A549 (cell line): ENCODE measurements around the gene TRAF1. TPM values are rescaled to one million over a fixed set of nuclear protein-coding genes. Genes with fewer than 3 reads are reported as not detected.

Experiments
- ATAC-seq, 2 experiments: fragments of 200-7000 bp in 1 of 2; fragments of >200 bp in 1 of 2; cut with Nextera tagmentation in 1 of 2; cut with Tn5 transposase in 1 of 2; 3 replicates each; pipeline versions ENCODE4 v1.8.0 to v1.9.1; 2018 to 2020; ENCODE audit warnings: mild to moderate bottlenecking in 1 of 2, moderate library complexity in 1 of 2
- CTCF ChIA-PET: fragments of 300-600 bp; sonication (Branson Sonifier 250); formaldehyde crosslinking; extraction: SDS; loops from one replicate; lab custom pipeline; 2021; ENCODE audit warnings: antibody characterized with exemption, inconsistent platforms; lab: Yijun Ruan, JAX
- POLR2A ChIA-PET: fragments of 350-600 bp; formaldehyde crosslinking; extraction: SDS; loops from one replicate; lab custom pipeline; 2021; ENCODE audit warnings: antibody characterized with exemption, inconsistent platforms; lab: Yijun Ruan, JAX
- DNase-seq, 2 experiments: peaks; one replicate each; pipeline versions ENCODE4 v3.0.0 to v3.0.0-alpha.2; 2011 to 2016; ENCODE audit warnings: low read depth in 1 of 2, low spot score in 1 of 2
- FAIRE-seq: peaks from 2 replicates; lab custom pipeline; 2011; peaks lifted over from hg19 to GRCh38; lab: Jason Lieb, UNC
- H3K27ac ChIP-seq, 2 experiments: fragments of >200 bp; sonication (Bioruptor Twin); formaldehyde crosslinking; 3 replicates each; pipeline ENCODE4 v1.5.1; 2016 to 2017
- H3K4me1 ChIP-seq: fragments of >200 bp; sonication (Bioruptor Twin); formaldehyde crosslinking; 3 replicates; pipeline ENCODE4 v1.6.1; 2016
- H3K4me2 ChIP-seq: fragments of >200 bp; sonication (Bioruptor Twin); formaldehyde crosslinking; 3 replicates; pipeline ENCODE4 v1.6.1; 2016
- H3K4me3 ChIP-seq: fragments of >200 bp; sonication (Bioruptor Twin); formaldehyde crosslinking; 3 replicates; pipeline ENCODE4 v1.5.1; 2016
- H3K9me3 ChIP-seq: fragments of >200 bp; sonication (Bioruptor Twin); formaldehyde crosslinking; 3 replicates; pipeline ENCODE4 v1.6.1; 2016
- BHLHE40 ChIP-seq: IDR thresholded peaks from 2 replicates; pipeline ENCODE4 v1.6.1; 2012; ENCODE audit warnings: low read depth, low read length, inconsistent platforms
- CBX2 ChIP-seq: fragments of 200-600 bp; sonication (generic); IDR thresholded peaks from 2 replicates; pipeline ENCODE4 v1.6.1; 2016; ENCODE audit warnings: low read depth, mild to moderate bottlenecking, borderline replicate concordance
- CTCF ChIP-seq: fragments of >200 bp; sonication (Bioruptor Twin); formaldehyde crosslinking; IDR thresholded peaks from 3 replicates; pipeline ENCODE4 v1.5.1; 2016
- EHF ChIP-seq: fragments of 250-450 bp; sonication (Bioruptor Pico); IDR thresholded peaks from 2 replicates; pipeline ENCODE4 v1.5.0; 2020; ENCODE audit warnings: mild to moderate bottlenecking
- HDAC2 ChIP-seq: fragments of 200-600 bp; sonication (generic); IDR thresholded peaks from 2 replicates; pipeline ENCODE4 v1.6.1; 2016
- HEYL ChIP-seq: fragments of 250-450 bp; sonication (Bioruptor Pico); IDR thresholded peaks from 2 replicates; pipeline ENCODE4 v1.8.0; 2021; ENCODE audit warnings: mild to moderate bottlenecking, moderate library complexity
- HMGXB4 ChIP-seq: fragments of 250-450 bp; sonication (Bioruptor Pico); IDR thresholded peaks from 2 replicates; pipeline ENCODE4 v1.5.0; 2021; ENCODE audit warnings: mild to moderate bottlenecking, moderate library complexity, borderline replicate concordance
- HOXA7 ChIP-seq: fragments of 250-450 bp; sonication (Bioruptor Pico); IDR thresholded peaks from 2 replicates; pipeline ENCODE4 v1.5.0; 2020; ENCODE audit warnings: mild to moderate bottlenecking, moderate library complexity
- HOXB5 ChIP-seq: fragments of 250-450 bp; sonication (Bioruptor Pico); IDR thresholded peaks from 2 replicates; pipeline ENCODE4 v1.5.0; 2020; ENCODE audit warnings: mild to moderate bottlenecking, moderate library complexity
- KDM1A ChIP-seq: fragments of 200-600 bp; sonication (generic); IDR thresholded peaks from 2 replicates; pipeline ENCODE4 v1.6.1; 2016; ENCODE audit warnings: low read depth, mild to moderate bottlenecking
- MAZ ChIP-seq: fragments of 150-350 bp; IDR thresholded peaks from 2 replicates; pipeline ENCODE4 v1.6.1; 2014; ENCODE audit warnings: antibody characterized with exemption, low read depth, low read length, borderline replicate concordance
- MYC ChIP-seq: IDR thresholded peaks from 2 replicates; pipeline ENCODE4 v1.6.1; 2012; ENCODE audit warnings: mild to moderate bottlenecking, inconsistent platforms, low read length, improper control_type of control experiment, borderline replicate concordance
- PBX3 ChIP-seq: IDR thresholded peaks from 2 replicates; pipeline ENCODE4 v1.6.1; 2012
- RNF2 ChIP-seq: fragments of 200-600 bp; sonication (generic); IDR thresholded peaks from 2 replicates; pipeline ENCODE4 v1.6.1; 2016; ENCODE audit warnings: low read depth, mild to moderate bottlenecking, antibody characterized with exemption, moderate library complexity, borderline replicate concordance
- SREBF2 ChIP-seq: fragments of 450-650 bp; IDR thresholded peaks from 2 replicates; pipeline ENCODE4 v1.6.1; 2014; ENCODE audit warnings: mild to moderate bottlenecking, moderate library complexity
- ZC3H11A ChIP-seq: fragments of 450-650 bp; IDR thresholded peaks from 2 replicates; pipeline ENCODE4 v1.6.1; 2014; ENCODE audit warnings: antibody characterized with exemption, mild to moderate bottlenecking
- ZFP36 ChIP-seq: fragments of 450-650 bp; IDR thresholded peaks from 2 replicates; pipeline ENCODE4 v1.6.1; 2014; ENCODE audit warnings: borderline replicate concordance; ENCODE audit not compliant: partially characterized antibody
- ZNF302 ChIP-seq: fragments of 250-450 bp; sonication (Bioruptor Pico); IDR thresholded peaks from 2 replicates; pipeline ENCODE4 v1.9.0; 2021; ENCODE audit warnings: inconsistent platforms, mild to moderate bottlenecking, moderate library complexity
- WGBS: methylation state at CpG from one replicate; pipeline ENCODE4 v1.1.6; 2017; ENCODE audit errors: missing lambda C conversion rate; 5-methylcytosine and 5-hydroxymethylcytosine counted together
- polyA plus RNA-seq, 4 experiments: library from polyadenylated mRNA; depleted of rRNA in 3 of 4; stranded (reverse); fragments of >200 nt; fragmentation: RNase III in 1 of 4; extraction: RNeasy Plus Mini Kit Qiagen cat#74134 plus additional on column Dnase treatment in 1 of 4; gene quantifications; 2 replicates in 3 of 4; 3 replicates in 1 of 4; pipeline ENCODE4 v1.2.3, GENCODE V29; 2011 to 2017
- TF ChIP-seq, protein P1 (sequence below): IDR thresholded peaks from 2 replicates; pipeline ENCODE4 v1.6.1; 2012

The TRAF1 gene
- polyA plus RNA-seq, 2 of the 4 experiments (the other 2 are of a cell fraction): 2.0 to 3.4 TPM

- no peak for DNase-seq
- H3K4me3 ChIP-seq: no peak overlapping the region
- H3K9me3 ChIP-seq: no peaks in the 10 kb centered on the region
- H3K27ac ChIP-seq: no peak overlapping the region; a peak in 1 of 6 replicates
- ChIA-PET POLR2A (no interaction called here), CTCF (interaction anchor here (1.1 to 2.3 kb wide), 7 partner anchors 10 to 160 kb away, joined by 3 to 10 read pairs (median 4); partner anchors contain the start of gene TRAF1)
- no peak for ATAC-seq
- no peak for TF ChIP-seq ZC3H11A
- TF ChIP-seq BHLHE40: no peak
- TF ChIP-seq KDM1A: no peak
- TF ChIP-seq SREBF2: no peak
- no peak overlapping the region for H3K4me2 ChIP-seq
- no peak for FAIRE-seq
- 90% methylated on average over 5 of the region's 5 CpGs for WGBS
- H3K4me1 ChIP-seq: peaks cover 3% of the 10 kb centered on the region; the same call in 1 of the 3 replicates
Measured at GRCh38 chr9:120915854-120916470, 10.6 kb downstream of the TRAF1 start.

GRCh38 chr9:120914953-120915352 is 11.6 kb downstream of the TRAF1 start:
- no peak overlapping the region for H3K27ac ChIP-seq
- ATAC-seq: peak in 1 of 2 experiments; percentile 36; a peak in 2 of 6 replicates
- WGBS: 65% methylated on average over 6 of the region's 6 CpGs
- H3K4me2 ChIP-seq: no peak overlapping the region
- TF ChIP-seq CTCF: no peak
- TF ChIP-seq, protein P1, sequence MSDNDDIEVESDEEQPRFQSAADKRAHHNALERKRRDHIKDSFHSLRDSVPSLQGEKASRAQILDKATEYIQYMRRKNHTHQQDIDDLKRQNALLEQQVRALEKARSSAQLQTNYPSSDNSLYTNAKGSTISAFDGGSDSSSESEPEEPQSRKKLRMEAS: no peak
- no peak for TF ChIP-seq ZFP36
- no peak for TF ChIP-seq HOXA7 (CRISPR knock-in tag)
- TF ChIP-seq MAZ: no peak
- no peak for TF ChIP-seq BHLHE40
- TF ChIP-seq MYC: no peak
- TF ChIP-seq HMGXB4 (CRISPR knock-in tag): no peak
- TF ChIP-seq HOXB5 (CRISPR knock-in tag): no peak
- no peak for TF ChIP-seq RNF2
- no peak for TF ChIP-seq PBX3
- no peak for TF ChIP-seq EHF (CRISPR knock-in tag)
- TF ChIP-seq KDM1A: no peak
- TF ChIP-seq HEYL: no peak
- no peak for TF ChIP-seq HDAC2
- TF ChIP-seq ZNF302 (CRISPR knock-in tag): no peak
- TF ChIP-seq CBX2: no peak
- CTCF ChIA-PET: interaction anchor here (0.6 to 2.3 kb wide), 3 partner anchors 11 to 23 kb away, joined by 3 to 10 read pairs (median 4); partner anchors contain the start of gene TRAF1
- no peak for FAIRE-seq
- no peaks in the 10 kb centered on the region for H3K9me3 ChIP-seq
- POLR2A ChIA-PET: no interaction called here
- DNase-seq: no peak
- H3K4me1 ChIP-seq: no peaks in the 10 kb centered on the region; the same call in 2 of the 3 replicates
- H3K4me3 ChIP-seq: no peak overlapping the region
